GM18511 (cell line): ENCODE data around the gene PELI1.

Experiments used
- ATAC-seq: cut with Tn5 transposase; IDR thresholded peaks from one replicate; pipeline ENCODE4 v1.9.1; 2021; ENCODE audit warnings: mild to moderate bottlenecking, moderate library complexity; ENCODE audit not compliant: unreplicated experiment

The PELI1 gene

GRCh38 chr2:64144057-64145013 is at the start of gene PELI1:
PELI1 (minus strand) TSS chr2:64144420; CDS start chr2:64108310, 36,110 bp downstream.
- peak; percentile 83 for ATAC-seq

GRCh38 chr2:64193491-64193890 is 49.3 kb upstream of the PELI1 start:
- ATAC-seq = no peak

GRCh38 chr2:64192664-64193105 is 48.5 kb upstream of the PELI1 start:
- ATAC-seq = no peak

- no peak for ATAC-seq
These were observed 47.9 kb upstream of the PELI1 start for GRCh38 chr2:64192125-64192479.

GRCh38 chr2:64189586-64189985 is 45.4 kb upstream of the PELI1 start:
- no peak for ATAC-seq

- no peak for ATAC-seq
These were observed 44.9 kb upstream of the PELI1 start for GRCh38 chr2:64189167-64189566.

- no peak for ATAC-seq
These were observed 42.7 kb upstream of the PELI1 start for GRCh38 chr2:64186699-64187605.

GRCh38 chr2:64179582-64180321 is 35.5 kb upstream of the PELI1 start:
- ATAC-seq = peak; percentile 96

- no peak for ATAC-seq
These were observed 33.1 kb upstream of the PELI1 start for GRCh38 chr2:64177315-64177714.

GRCh38 chr2:64175419-64176197 is 31.4 kb upstream of the PELI1 start:
- no peak for ATAC-seq

GRCh38 chr2:64173156-64174135 is 29.2 kb upstream of the PELI1 start:
- ATAC-seq = no peak

- no peak for ATAC-seq
These were observed 24.5 kb upstream of the PELI1 start for GRCh38 chr2:64168756-64169155.

GRCh38 chr2:64168201-64168600 is 24.0 kb upstream of the PELI1 start:
- ATAC-seq = no peak

- no peak for ATAC-seq
These were observed 22.6 kb upstream of the PELI1 start for GRCh38 chr2:64166637-64167420.

- ATAC-seq = no peak
These were observed 22.0 kb upstream of the PELI1 start for GRCh38 chr2:64166212-64166611.

- ATAC-seq = no peak
These were observed 21.5 kb upstream of the PELI1 start for GRCh38 chr2:64165706-64166105.

- no peak for ATAC-seq
These were observed 20.4 kb upstream of the PELI1 start for GRCh38 chr2:64164629-64165028.

- ATAC-seq = no peak
These were observed 18.3 kb upstream of the PELI1 start for GRCh38 chr2:64162516-64162915.
